ENCODE measurements around the gene ZNF33B. TPM values are rescaled to one million over a fixed set of nuclear protein-coding genes. Genes with fewer than 3 reads are reported as not detected.

The ZNF33B gene
- total and polyA plus RNA-seq, 9 of the 15 experiments (the other 6 are each of a cell fraction or from before 2014, with no cell fraction given): 6.9 to 23.9 (median 15.4) TPM

- TF ChIP-seq CEBPG (CRISPR knock-in tag; IDR thresholded peaks at IDR 0.05) (no peak), CEBPG (tag; conservative IDR thresholded peaks at IDR 0.05 in 1 of 2, IDR thresholded peaks at IDR 0.05 in 1 of 2) (peak in 1 of 2 experiments; percentile 65; a peak in 1 of 4 replicates), TEAD4 (IDR thresholded peaks at IDR 0.05; ENCODE audit: low read length) (peak; percentile 0; the same call in 1 of the 2 replicates), TEAD4 (CRISPR knock-in tag; IDR thresholded peaks at IDR 0.05; ENCODE audit: borderline replicate concordance) (no peak), ZNF274 (IDR thresholded peaks at IDR 0.05; ENCODE audit: borderline replicate concordance, low read depth, low read length) (no peak), ZNF165 (CRISPR knock-in tag; IDR thresholded peaks at IDR 0.05; ENCODE audit: borderline replicate concordance) (no peak), HLTF (IDR thresholded peaks at IDR 0.05) (0 out of 2 replicates have a peak, but pooled peaks have one; percentile 45), BRD9 (IDR thresholded peaks at IDR 0.05; ENCODE audit: low read depth, partially characterized antibody) (peak; percentile 58), DPF2 (IDR thresholded peaks at IDR 0.05) (peak; percentile 54; the same call in 1 of the 2 replicates), MIER1 (IDR thresholded peaks at IDR 0.05; ENCODE audit: low read depth) (no peak), SMARCA4 (IDR thresholded peaks at IDR 0.05) (0 out of 2 replicates have a peak, but pooled peaks have one; percentile 10), ATF3 (IDR thresholded peaks at IDR 0.05) (no peak; the same call in 1 of the 2 replicates), ATF3 (CRISPR knock-in tag; conservative IDR thresholded peaks at IDR 0.05) (0 out of 2 replicates have a peak, but pooled peaks have one; percentile 27), NR2C1 (IDR thresholded peaks at IDR 0.05) (no peak), NR2C1 (tag; IDR thresholded peaks at IDR 0.05) (peak; percentile 42), HDAC2 (IDR thresholded peaks at IDR 0.05) (0 out of 2 replicates have a peak, but pooled peaks have one; percentile 32), ZNF311 (CRISPR knock-in tag; IDR thresholded peaks at IDR 0.05) (peak; percentile 47; the same call in 1 of the 2 replicates), ZNF592 (IDR thresholded peaks at IDR 0.05) (0 out of 2 replicates have a peak, but pooled peaks have one; percentile 92), MEF2D (tag; conservative IDR thresholded peaks at IDR 0.05; ENCODE audit: low read depth) (0 out of 2 replicates have a peak, but pooled peaks have one; percentile 23), NR2C2 (CRISPR knock-in tag; IDR thresholded peaks at IDR 0.05) (0 out of 2 replicates have a peak, but pooled peaks have one; percentile 12), NR2C2 (tag; IDR thresholded peaks at IDR 0.05) (no peak), HMG20B (CRISPR knock-in tag; IDR thresholded peaks at IDR 0.05) (0 out of 2 replicates have a peak, but pooled peaks have one; percentile 24)
These were observed 719 bp downstream of the ZNF33B start (continued) for GRCh38 chr10:42637648-42638054.
